ENCODE results near the gene CECR2. TPM values are rescaled to one million over a fixed set of nuclear protein-coding genes. Genes with fewer than 3 reads are reported as not detected.

CECR2 gene
- total RNA-seq, 1 experiment from 2014 or later: 154 TPM

DNA sequence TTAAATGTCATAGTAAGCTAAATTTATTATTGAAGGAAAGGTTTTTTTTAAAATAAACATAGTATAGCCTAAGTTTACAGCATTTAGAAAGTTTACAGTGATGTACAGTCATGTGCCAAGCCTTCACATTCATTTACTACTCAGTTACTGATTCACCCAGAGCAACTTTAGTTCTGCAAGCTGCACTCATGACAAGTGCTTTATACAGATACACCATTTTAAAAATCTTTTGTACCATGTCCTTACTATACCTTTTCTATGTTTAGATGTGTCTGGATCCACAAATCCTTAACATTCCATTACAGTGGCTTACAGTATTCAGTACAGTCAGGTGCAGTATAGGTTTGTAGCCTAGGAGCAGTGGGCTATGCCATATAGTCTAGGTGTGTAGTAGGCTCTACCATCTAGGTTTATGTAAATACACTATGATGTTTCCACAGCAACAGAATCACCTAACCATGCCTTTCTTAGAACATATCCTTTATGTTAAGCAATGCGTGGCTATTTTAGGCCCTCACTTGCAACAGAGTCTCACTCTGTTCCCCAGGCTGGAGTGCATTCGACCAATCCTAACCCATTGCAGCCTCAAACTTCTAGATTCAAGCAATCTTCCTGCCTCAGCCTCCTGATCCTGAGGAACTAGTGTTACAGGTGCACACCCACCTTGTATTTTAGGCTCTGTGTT lies 114.6 kb downstream of the CECR2 start:
- H3K4me1 Mint-ChIP-seq: peaks cover 5 to 10% of the 10 kb centered on the region in 2 experiments; a peak in 3 of 4 replicates
- no peak for DNase-seq
- no peak overlapping the region for H3K27ac Mint-ChIP-seq
- Histone ChIP-seq H4K8ac (replicated peaks; ENCODE audit: insufficient read length, low read depth, low read length) (no peak overlapping the region), H4K20me1 (ENCODE audit: control insufficient read depth, insufficient read depth, insufficient read length) (no peaks in the 10 kb centered on the region), H3K23ac (ENCODE audit: insufficient read length, low read depth, low read length) (no peak overlapping the region), H3K4me2 (ENCODE audit: insufficient read depth, insufficient read length, low read length) (no peak overlapping the region), H2BK20ac (ENCODE audit: low read depth, low read length, poor library complexity, severe bottlenecking) (no peak overlapping the region), H3K79me1 (ENCODE audit: insufficient read depth, low read depth, low read length, poor library complexity, severe bottlenecking) (peaks cover 2% of the 10 kb centered on the region), H3K56ac (ENCODE audit: insufficient read length, low read depth, low read length) (no peak overlapping the region), H2BK120ac (ENCODE audit: low read depth, low read length, poor library complexity, severe bottlenecking) (no peak overlapping the region), H3K23me2 (ENCODE audit: insufficient read length, low read depth, low read length, poor library complexity, severe bottlenecking) (no peaks in the 10 kb centered on the region), H3K14ac (ENCODE audit: insufficient read depth, low read length) (no peak overlapping the region), H4K5ac (ENCODE audit: insufficient read length, low read depth, low read length) (no peak overlapping the region), H4K91ac (ENCODE audit: insufficient read length, low read depth, low read length) (no peak overlapping the region), H2AK5ac (ENCODE audit: insufficient read length, low read length) (no peak overlapping the region), H3K9me3 (ENCODE audit: control insufficient read depth, low read depth, low read length) (no peaks in the 10 kb centered on the region), H2AFZ (ENCODE audit: low read length) (no peak overlapping the region), H3T11ph (ENCODE audit: low read length) (no peak overlapping the region), H3K4me1 (ENCODE audit: insufficient read depth, low read length) (no peaks in the 10 kb centered on the region), H3K27me3 (ENCODE audit: insufficient read depth, low read length) (no peaks in the 10 kb centered on the region), H2BK5ac (ENCODE audit: insufficient read length, low read length) (no peak overlapping the region), H3K18ac (ENCODE audit: insufficient read length, low read depth, low read length) (no peak overlapping the region), H3K4ac (ENCODE audit: low read depth, low read length) (no peak overlapping the region), H3K9ac (ENCODE audit: extremely low read depth, insufficient read length, low read length) (no peak overlapping the region), H3K27ac (ENCODE audit: insufficient read length, low read depth, low read length) (no peak overlapping the region), H3K79me2 (ENCODE audit: insufficient read depth, low read length) (peaks cover 8% of the 10 kb centered on the region; the same call in 1 of the 2 replicates), H2BK15ac (ENCODE audit: low read depth, low read length) (no peak overlapping the region), H2BK12ac (ENCODE audit: insufficient read length, low read depth, low read length) (no peak overlapping the region)
- no peaks in the 10 kb centered on the region for H3K27me3 Mint-ChIP-seq (ENCODE audit: low read depth)
- WGBS (ENCODE audit: extremely low coverage, insufficient read length, low lambda C conversion rate): no CpG with 5 or more reads among the region's 2 CpGs
- TF ChIP-seq, protein P1, sequence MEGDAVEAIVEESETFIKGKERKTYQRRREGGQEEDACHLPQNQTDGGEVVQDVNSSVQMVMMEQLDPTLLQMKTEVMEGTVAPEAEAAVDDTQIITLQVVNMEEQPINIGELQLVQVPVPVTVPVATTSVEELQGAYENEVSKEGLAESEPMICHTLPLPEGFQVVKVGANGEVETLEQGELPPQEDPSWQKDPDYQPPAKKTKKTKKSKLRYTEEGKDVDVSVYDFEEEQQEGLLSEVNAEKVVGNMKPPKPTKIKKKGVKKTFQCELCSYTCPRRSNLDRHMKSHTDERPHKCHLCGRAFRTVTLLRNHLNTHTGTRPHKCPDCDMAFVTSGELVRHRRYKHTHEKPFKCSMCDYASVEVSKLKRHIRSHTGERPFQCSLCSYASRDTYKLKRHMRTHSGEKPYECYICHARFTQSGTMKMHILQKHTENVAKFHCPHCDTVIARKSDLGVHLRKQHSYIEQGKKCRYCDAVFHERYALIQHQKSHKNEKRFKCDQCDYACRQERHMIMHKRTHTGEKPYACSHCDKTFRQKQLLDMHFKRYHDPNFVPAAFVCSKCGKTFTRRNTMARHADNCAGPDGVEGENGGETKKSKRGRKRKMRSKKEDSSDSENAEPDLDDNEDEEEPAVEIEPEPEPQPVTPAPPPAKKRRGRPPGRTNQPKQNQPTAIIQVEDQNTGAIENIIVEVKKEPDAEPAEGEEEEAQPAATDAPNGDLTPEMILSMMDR (conservative IDR thresholded peaks at IDR 0.05): no peak
- peaks cover 31 to 80% (median 77%) of the 10 kb centered on the region in 3 experiments for H3K36me3 Mint-ChIP-seq (ENCODE audit: insufficient read depth in 1 of 3, low read depth in 3 of 3)
- H3K4me3 Mint-ChIP-seq: no peak overlapping the region
- H3K9me3 Mint-ChIP-seq: no peaks in the 10 kb centered on the region
